H1 (cell line): ENCODE data around the gene HDAC10. TPM values are rescaled to one million over a fixed set of nuclear protein-coding genes. Genes with fewer than 3 reads are reported as not detected.

Source experiments
- MAFK ChIP-seq: IDR thresholded peaks from 2 replicates; pipeline ENCODE4 v1.6.1; 2012; ENCODE audit warnings: low read depth, mild to moderate bottlenecking, improper control_type of control experiment, low read length
- TAF1 ChIP-seq: IDR thresholded peaks from 2 replicates; pipeline ENCODE4 v1.6.1; 2011; ENCODE audit warnings: mild to moderate bottlenecking, low read depth, low read length
- polyA plus RNA-seq, 7 experiments: library from polyadenylated mRNA; depleted of rRNA in 3 of 7; stranded (reverse) in 5 of 7; unstranded in 2 of 7; fragments of >200 nt in 5 of 7; fragments of 200-250 nt in 2 of 7; gene quantifications; 1 replicate in 5 of 7; 2 replicates in 1 of 7; 4 replicates in 1 of 7; pipeline versions ENCODE4 v1.2.1 to v1.2.3, GENCODE V29; 2011 to 2013; ENCODE audit warnings: missing spikeins in 2 of 7, mixed read lengths in 2 of 7
- total RNA-seq: library from RNA; stranded (reverse); fragmentation: NEBNext Ultra II Directional; extraction: Animal tissue kit (Norgen Biotek cat#: 25700); gene quantifications from 2 replicates; pipeline ENCODE4 v1.2.1, GENCODE V29; 2021
- TF ChIP-seq, protein P1 (sequence below): fragments of 300-600 bp; sonication (generic); IDR thresholded peaks from 2 replicates; pipeline ENCODE4 v1.7.1; 2012; ENCODE audit warnings: low read length, moderate library complexity, mild to moderate bottlenecking, inconsistent platforms; ENCODE audit not compliant: insufficient replicate concordance
- TF ChIP-seq, protein P2 (sequence below), 3 experiments: IDR thresholded peaks; 1 replicate in 2 of 3; 2 replicates in 1 of 3; pipeline versions ENCODE4 v1.5.1 to v1.6.1; 2011; ENCODE audit warnings: low read length in 3 of 3, mild to moderate bottlenecking in 3 of 3, inconsistent platforms in 2 of 3, low read depth in 1 of 3, moderate library complexity in 1 of 3; ENCODE audit not compliant: insufficient read depth in 1 of 3; ENCODE audit errors: control extremely low read depth in 1 of 3

Gene HDAC10
- total and polyA plus RNA-seq, 2 of the 8 experiments (the other 6 are each of a cell fraction or from before 2014, with no cell fraction given) = 11.2 to 26.4 TPM

DNA sequence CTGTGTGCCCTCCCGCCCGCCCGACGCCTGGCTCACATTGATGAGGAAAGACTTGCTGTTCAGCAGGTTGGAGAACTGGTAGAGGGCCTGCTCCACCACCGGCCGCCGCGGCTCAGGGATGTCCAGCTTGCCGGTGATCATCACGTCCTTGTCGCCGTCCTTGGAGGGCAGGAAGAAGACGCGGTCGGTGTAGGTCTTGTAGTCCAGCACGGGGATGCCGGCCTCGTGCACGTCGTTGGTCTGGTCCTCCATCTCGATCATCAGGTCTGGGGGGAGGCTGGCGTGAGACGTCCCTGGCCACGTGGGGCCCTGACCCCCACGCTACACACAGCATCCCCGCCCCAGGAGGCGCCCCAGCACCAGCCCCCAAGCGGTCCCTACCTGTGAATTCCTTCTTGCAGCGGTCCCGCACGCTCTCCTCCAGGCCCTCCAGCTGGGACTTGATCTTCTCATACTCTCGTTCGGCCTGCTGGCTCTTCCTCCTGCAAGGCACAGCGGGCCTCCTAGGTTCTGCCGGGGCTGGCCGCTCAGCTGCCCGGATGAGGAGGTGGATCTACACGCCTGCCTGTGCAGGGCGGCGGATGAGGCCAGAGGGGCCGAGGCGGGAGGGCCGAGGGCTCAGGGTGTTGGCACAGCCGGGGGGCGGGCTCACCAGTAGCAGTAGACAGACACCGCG, 29.8 kb upstream of the HDAC10 start (continued):
- TF ChIP-seq TAF1 (no peak), MAFK (no peak)
- TF ChIP-seq, protein P1, sequence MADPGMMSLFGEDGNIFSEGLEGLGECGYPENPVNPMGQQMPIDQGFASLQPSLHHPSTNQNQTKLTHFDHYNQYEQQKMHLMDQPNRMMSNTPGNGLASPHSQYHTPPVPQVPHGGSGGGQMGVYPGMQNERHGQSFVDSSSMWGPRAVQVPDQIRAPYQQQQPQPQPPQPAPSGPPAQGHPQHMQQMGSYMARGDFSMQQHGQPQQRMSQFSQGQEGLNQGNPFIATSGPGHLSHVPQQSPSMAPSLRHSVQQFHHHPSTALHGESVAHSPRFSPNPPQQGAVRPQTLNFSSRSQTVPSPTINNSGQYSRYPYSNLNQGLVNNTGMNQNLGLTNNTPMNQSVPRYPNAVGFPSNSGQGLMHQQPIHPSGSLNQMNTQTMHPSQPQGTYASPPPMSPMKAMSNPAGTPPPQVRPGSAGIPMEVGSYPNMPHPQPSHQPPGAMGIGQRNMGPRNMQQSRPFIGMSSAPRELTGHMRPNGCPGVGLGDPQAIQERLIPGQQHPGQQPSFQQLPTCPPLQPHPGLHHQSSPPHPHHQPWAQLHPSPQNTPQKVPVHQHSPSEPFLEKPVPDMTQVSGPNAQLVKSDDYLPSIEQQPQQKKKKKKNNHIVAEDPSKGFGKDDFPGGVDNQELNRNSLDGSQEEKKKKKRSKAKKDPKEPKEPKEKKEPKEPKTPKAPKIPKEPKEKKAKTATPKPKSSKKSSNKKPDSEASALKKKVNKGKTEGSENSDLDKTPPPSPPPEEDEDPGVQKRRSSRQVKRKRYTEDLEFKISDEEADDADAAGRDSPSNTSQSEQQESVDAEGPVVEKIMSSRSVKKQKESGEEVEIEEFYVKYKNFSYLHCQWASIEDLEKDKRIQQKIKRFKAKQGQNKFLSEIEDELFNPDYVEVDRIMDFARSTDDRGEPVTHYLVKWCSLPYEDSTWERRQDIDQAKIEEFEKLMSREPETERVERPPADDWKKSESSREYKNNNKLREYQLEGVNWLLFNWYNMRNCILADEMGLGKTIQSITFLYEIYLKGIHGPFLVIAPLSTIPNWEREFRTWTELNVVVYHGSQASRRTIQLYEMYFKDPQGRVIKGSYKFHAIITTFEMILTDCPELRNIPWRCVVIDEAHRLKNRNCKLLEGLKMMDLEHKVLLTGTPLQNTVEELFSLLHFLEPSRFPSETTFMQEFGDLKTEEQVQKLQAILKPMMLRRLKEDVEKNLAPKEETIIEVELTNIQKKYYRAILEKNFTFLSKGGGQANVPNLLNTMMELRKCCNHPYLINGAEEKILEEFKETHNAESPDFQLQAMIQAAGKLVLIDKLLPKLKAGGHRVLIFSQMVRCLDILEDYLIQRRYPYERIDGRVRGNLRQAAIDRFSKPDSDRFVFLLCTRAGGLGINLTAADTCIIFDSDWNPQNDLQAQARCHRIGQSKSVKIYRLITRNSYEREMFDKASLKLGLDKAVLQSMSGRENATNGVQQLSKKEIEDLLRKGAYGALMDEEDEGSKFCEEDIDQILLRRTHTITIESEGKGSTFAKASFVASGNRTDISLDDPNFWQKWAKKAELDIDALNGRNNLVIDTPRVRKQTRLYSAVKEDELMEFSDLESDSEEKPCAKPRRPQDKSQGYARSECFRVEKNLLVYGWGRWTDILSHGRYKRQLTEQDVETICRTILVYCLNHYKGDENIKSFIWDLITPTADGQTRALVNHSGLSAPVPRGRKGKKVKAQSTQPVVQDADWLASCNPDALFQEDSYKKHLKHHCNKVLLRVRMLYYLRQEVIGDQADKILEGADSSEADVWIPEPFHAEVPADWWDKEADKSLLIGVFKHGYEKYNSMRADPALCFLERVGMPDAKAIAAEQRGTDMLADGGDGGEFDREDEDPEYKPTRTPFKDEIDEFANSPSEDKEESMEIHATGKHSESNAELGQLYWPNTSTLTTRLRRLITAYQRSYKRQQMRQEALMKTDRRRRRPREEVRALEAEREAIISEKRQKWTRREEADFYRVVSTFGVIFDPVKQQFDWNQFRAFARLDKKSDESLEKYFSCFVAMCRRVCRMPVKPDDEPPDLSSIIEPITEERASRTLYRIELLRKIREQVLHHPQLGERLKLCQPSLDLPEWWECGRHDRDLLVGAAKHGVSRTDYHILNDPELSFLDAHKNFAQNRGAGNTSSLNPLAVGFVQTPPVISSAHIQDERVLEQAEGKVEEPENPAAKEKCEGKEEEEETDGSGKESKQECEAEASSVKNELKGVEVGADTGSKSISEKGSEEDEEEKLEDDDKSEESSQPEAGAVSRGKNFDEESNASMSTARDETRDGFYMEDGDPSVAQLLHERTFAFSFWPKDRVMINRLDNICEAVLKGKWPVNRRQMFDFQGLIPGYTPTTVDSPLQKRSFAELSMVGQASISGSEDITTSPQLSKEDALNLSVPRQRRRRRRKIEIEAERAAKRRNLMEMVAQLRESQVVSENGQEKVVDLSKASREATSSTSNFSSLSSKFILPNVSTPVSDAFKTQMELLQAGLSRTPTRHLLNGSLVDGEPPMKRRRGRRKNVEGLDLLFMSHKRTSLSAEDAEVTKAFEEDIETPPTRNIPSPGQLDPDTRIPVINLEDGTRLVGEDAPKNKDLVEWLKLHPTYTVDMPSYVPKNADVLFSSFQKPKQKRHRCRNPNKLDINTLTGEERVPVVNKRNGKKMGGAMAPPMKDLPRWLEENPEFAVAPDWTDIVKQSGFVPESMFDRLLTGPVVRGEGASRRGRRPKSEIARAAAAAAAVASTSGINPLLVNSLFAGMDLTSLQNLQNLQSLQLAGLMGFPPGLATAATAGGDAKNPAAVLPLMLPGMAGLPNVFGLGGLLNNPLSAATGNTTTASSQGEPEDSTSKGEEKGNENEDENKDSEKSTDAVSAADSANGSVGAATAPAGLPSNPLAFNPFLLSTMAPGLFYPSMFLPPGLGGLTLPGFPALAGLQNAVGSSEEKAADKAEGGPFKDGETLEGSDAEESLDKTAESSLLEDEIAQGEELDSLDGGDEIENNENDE = no peak
- TF ChIP-seq, protein P2, sequence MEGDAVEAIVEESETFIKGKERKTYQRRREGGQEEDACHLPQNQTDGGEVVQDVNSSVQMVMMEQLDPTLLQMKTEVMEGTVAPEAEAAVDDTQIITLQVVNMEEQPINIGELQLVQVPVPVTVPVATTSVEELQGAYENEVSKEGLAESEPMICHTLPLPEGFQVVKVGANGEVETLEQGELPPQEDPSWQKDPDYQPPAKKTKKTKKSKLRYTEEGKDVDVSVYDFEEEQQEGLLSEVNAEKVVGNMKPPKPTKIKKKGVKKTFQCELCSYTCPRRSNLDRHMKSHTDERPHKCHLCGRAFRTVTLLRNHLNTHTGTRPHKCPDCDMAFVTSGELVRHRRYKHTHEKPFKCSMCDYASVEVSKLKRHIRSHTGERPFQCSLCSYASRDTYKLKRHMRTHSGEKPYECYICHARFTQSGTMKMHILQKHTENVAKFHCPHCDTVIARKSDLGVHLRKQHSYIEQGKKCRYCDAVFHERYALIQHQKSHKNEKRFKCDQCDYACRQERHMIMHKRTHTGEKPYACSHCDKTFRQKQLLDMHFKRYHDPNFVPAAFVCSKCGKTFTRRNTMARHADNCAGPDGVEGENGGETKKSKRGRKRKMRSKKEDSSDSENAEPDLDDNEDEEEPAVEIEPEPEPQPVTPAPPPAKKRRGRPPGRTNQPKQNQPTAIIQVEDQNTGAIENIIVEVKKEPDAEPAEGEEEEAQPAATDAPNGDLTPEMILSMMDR (IDR thresholded peaks at IDR 0.05; ENCODE audit: control extremely low read depth in 1 of 3, insufficient read depth in 1 of 3, low read depth in 1 of 3, low read length in 3 of 3) = no peak
